GM19328 (cell line): ENCODE results near the gene OR2W1.

Experiments
- ATAC-seq: cut with Tn5 transposase; IDR thresholded peaks from one replicate; pipeline ENCODE4 v1.9.1; 2021; ENCODE audit warnings: mild to moderate bottlenecking, moderate library complexity; ENCODE audit not compliant: unreplicated experiment

OR2W1 gene, protein sequence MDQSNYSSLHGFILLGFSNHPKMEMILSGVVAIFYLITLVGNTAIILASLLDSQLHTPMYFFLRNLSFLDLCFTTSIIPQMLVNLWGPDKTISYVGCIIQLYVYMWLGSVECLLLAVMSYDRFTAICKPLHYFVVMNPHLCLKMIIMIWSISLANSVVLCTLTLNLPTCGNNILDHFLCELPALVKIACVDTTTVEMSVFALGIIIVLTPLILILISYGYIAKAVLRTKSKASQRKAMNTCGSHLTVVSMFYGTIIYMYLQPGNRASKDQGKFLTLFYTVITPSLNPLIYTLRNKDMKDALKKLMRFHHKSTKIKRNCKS

DNA sequence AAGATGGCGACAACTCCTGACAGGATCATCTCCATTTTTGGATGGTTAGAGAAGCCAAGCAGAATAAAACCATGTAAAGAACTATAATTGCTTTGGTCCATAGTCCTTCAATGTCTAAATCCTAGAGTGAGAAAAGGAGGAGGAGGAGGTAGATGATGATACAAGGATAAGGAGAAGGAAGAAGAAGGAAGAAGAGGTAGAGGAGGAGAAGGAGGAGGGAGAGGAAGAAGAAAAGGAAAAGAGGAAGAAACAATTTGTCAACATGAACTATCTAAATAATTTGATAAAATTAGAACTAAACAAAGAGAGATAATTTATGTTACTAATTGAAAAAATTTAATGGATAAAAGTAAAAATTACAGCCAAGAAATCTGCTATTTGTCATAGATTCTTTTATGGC is at the start of gene OR2W1:
TSS of gene OR2W1 (minus strand) at position 101 of the 400 bp plus-strand sequence. CDS start at position 101, 0 bp downstream.
- no peak for ATAC-seq

DNA sequence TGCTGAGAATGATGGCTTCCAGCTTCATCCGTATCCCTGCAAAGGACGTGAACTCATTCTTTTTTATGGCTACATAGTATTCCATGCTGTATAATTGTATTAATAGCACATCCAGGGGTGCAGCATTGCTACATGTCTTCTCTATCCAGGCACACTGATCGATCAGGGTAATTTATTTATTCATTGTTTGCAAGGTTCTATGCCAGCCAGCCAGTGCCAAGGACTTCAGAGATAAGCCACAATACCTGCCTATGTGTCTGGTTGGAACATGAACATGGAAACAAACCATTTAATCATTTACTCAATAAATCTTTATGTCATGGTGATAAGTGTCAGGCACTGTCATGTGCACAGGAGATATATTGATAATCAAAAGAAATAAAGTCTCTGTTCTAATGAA is 48.0 kb upstream of the OR2W1 start:
- no peak for ATAC-seq

DNA sequence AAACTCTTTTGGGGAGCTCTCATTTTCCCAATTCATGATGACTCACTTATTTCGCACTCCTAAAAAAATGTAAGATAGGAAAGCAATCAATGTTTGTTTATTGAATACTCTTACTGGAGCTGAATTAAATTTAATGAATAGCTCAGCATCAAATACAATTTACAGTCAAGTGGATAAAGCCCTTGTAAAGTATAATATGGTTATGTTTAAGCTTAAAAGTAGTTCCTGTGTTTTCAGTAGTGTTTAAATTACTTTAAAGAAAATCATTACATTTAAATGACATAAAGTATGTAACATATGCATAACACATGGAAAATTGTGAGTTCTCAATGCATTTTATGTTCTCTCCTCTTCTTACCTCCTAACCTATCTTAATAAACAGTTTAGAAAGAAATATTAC is 42.2 kb upstream of the OR2W1 start, which contains the start of gene OR2B3:
TSS of gene OR2B3 (minus strand) at position 101 of the 400 bp plus-strand sequence. CDS start at position 36, 65 bp downstream.
- no peak for ATAC-seq

DNA sequence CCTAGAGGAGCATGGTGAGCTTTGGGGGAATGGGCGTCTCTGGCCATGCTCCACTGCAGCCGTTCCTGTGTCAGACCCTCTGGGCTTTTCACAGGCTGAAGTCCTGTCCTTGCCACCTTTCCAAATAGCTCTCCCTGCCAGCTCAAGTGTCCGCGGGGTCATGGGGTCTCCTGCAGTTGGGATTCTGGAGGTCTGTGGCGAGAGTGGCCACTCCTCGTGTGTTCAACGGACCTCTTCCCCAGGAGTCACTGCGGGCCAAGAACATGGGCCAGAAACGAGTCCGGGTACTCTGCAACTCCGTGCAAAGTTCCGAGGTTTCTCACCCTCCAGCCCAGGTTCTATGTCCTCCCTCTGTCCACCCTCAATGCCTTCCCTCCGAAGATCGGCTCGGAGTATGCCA is 37.5 kb upstream of the OR2W1 start:
- ATAC-seq = no peak

DNA sequence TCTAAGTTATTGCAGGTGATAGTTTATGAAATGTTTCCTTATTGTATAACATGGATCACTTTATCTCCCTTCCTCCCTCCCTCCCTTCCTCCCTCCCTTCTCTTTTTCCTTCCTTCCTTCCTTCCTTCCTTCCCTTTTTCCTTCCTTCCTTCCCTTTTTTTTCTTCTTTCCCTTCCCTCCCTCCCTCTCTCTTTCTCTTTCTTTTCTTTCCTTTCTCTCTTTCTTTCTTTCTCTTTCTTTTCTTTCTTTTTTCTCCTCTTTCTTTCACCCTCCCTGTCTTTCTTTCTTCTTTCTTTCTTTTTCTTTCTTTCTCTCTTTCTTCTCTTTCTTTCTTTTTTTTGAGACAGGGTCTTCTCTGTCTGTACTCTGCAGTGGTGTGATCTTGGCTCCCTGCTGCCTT is 36.3 kb upstream of the OR2W1 start:
- no peak for ATAC-seq

DNA sequence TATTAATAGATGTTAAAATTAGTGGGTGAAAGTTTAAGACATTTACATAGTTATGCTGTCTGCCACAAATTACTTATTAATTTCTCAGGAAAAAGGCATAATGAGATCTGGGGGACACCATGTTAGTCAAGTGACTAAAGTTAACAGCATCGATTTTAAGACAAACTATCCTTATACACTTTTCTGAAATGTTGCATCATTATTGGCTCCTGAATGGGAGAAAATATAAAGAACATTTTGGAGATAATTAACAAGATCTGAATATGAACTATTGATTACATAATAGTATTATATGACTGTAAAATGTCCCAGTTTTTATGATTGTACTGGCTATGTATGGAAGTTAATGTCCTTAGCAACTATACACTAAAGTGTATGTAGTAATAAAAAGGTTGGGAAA is 34.2 kb upstream of the OR2W1 start:
- no peak for ATAC-seq

DNA sequence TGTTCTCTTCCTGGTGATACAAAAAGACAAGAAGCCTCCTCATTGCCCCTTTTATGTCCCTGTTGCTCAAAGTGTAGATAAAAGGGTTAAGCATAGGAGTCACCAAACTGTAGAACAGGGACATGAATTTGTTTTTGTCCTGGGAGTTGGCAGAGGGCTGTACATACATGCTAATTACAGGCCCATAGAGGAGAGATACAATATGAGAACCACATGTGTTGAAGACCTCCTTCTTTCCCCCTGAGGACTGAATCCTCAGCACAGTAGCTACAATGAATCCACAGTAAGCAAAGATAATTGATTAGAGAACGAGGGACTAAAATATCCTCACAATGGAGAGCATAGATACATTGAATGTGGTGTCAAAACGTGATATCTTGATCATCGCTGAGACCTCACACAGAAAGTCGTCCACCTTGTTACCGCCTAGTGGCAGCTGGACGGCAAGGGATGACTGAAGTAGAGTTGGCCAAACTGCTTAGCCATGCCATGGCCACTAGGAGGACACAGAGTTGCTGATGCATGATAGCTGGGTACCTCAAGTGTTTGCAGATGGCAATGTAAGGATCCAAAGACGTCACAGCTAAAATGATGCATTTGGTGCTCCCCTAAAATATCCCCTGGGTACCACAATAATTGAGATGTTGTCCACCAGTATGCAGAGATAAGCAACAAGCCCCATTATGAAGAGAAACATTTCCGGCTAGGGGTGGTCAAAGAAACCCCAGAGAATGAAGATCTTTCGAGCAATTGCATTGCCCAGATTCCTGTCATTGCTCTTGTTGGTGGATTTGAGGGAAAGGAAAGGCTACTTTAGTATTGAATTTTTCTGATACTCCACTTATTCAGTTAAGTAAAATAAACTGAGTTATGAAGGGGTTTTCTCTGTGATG is 27.1 kb upstream of the OR2W1 start:
- ATAC-seq = no peak

DNA sequence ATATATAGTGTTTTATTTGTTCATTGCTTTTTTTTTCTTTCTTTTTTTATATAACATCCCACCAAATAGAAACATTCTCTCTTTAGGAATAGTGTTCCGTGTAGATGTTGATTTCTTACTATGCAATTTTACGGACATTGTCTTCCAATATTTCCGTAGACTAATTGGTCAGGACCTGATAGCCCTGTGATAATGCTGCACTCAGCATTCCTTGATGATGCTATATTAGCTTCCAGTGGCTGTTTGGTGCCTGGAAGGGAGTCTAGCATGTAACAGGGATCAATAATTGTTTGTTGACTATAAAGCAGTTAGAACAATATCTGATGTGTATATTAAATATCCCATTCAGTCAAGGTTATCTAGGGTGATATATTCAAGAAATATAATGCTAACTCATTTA is 6.7 kb upstream of the OR2W1 start:
- no peak for ATAC-seq

DNA sequence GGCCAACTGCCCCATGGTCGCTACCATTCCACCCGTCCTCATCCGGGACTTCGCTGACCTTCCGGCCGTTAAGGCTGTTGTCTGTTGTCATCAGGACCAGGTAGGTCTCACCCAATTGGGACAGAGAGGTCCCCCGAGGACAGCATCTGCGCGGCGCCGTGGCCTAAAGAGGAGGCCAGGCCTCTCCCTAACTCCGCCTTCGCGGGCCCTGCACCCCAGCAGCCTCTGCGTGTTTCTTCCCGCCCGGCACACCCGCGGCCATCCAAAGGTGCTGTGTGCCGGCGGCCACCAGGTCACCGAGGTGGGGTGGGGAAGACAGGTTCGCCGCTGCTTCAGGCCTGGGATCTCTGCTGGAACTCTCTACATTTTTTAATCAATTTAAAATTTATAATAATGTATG is 9.0 kb downstream of the OR2W1 start:
- no peak for ATAC-seq

DNA sequence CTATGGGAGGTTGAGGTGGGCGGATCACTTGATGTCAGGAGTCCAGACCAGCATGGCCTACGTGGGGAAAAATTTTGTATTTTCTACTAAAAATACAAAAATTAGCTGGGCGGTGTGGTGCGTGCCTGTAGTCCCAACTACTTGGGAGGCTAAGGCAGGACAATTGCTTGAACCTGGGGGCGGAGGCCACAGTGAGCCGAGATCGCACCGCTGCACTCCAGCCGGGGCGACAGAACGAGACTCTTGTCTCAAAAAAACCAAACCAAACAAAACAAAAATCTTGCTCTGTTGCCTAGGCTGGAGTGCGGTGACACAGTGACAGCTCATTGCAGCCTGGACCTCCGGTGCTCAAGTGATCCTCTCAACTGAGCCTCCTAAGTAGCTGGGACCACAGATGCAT is 16.2 kb downstream of the OR2W1 start:
- ATAC-seq = no peak

DNA sequence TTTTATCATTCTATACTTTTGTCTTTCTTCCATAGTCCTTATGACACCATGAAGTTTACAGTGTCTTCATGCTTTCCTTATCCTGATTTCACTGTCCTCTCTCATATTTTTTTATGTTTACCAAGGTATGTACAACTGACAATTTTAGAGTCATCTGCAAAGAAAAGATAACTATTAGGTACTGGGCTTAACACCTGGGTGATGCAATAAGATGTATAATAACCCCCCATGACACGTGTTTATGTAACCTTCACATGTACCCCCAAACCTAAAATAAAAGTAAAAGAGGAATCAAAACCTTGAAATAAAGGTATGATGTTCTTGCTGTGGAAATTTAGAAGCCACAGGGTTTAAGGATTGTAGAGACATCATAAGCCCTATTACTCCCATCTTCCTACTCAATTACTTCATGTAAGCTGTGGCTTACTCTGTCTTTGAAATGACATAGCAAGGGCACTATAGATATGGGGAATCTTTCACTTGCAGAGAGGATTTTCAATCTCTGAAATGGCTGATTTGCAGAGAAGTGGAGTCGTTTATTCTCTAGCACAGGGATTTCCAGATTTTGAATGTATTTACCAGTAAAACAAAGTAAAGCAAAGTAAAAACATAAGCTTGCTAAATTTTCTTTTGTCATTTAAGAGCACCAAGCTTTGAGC is 18.9 kb downstream of the OR2W1 start:
- ATAC-seq = no peak

DNA sequence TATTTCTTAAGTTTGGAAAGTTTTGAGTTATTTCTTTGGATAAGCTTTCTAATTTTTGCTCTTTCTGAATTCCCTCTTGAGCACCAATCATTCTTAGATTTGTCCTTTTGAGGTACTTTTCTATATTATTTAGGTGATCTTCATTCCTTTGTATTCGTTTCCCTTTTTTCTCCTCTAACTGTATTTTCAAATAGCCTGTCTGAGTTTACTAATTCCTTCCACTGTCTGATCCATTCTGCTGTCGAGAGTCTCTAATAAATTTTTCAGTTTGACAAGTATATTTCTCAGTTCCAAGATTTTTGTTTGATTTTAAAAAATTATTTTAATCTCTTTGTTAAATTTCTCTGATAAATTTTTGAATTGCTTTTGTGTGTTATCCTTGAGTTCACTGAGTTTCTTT is 23.5 kb downstream of the OR2W1 start:
- no peak for ATAC-seq

DNA sequence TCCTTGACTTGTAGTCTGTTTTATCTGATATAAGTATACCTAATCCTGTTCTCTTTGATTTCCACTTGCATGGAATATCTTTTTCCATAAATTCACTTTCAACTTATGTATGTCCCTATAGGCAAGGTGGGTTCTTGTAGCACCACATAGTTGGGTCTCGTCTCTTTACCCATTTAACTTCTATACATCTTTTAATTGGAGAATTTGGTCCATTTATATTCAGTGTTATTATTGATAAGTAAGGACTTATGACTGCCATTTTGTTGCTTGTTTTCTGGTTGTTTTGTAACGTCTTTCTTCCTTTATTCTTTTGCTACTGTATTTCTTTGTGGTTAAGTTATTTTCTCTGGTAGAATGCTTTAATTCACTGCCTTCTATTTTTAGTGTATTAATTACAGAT is 25.3 kb downstream of the OR2W1 start:
- no peak for ATAC-seq

DNA sequence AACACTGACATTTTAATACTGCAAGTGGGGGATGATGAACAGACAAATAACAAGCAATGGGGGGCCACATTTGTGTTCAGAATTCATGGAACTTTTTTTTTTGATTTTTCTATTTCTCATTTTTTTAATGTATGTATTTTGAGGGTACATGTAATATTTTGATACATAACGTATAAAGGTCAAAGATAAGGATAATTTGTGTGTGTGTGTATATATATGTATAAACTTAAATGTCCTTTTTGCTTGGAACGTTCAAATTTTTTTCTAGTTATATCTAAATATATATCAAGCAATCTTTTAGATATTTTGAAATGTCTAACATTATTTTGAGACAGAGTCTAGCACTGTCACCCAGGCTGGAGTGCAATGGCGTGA is 27.6 kb downstream of the OR2W1 start:
- no peak for ATAC-seq

DNA sequence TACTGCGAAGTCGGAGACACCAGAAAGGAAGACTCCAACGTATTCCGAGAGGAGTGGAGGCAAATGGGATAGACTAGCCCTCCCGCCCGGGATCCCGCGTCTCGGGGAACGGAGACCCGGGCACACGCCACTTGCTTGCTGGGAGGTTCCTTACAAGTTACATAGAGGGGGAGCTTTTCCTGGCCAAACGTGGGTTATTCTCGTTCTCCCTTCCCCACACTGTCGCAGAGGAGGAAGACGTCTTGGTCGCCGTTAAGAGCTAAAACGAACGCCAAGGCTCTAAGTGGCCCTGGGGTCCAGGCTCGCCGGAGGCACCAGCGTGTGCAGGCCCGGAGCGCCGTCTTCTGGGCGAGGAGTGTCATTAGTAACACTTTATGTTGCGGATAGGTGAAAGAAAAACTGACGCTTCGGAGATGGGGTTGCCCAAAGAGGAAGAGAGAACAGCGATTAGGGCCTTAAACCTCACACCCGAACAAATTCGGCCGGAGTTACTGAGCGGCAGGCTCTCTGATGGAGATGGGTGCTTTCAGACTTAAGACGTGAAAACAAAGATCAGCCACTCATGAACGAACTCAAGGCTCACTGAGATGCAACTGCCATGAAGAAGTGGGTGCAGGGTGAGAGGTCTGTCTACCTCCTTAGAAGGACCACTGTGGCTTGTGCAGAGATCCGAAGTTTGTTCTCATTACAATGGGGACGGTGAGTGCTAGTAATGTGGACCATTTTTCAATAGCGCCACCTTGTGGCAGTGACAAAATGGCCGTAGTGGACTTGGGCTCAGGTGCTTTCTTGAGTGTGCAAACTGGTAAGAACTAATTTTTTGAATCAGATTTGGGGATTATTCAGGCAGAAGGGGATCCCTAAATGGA is 28.2 kb downstream of the OR2W1 start:
- ATAC-seq = peak; percentile 74

DNA sequence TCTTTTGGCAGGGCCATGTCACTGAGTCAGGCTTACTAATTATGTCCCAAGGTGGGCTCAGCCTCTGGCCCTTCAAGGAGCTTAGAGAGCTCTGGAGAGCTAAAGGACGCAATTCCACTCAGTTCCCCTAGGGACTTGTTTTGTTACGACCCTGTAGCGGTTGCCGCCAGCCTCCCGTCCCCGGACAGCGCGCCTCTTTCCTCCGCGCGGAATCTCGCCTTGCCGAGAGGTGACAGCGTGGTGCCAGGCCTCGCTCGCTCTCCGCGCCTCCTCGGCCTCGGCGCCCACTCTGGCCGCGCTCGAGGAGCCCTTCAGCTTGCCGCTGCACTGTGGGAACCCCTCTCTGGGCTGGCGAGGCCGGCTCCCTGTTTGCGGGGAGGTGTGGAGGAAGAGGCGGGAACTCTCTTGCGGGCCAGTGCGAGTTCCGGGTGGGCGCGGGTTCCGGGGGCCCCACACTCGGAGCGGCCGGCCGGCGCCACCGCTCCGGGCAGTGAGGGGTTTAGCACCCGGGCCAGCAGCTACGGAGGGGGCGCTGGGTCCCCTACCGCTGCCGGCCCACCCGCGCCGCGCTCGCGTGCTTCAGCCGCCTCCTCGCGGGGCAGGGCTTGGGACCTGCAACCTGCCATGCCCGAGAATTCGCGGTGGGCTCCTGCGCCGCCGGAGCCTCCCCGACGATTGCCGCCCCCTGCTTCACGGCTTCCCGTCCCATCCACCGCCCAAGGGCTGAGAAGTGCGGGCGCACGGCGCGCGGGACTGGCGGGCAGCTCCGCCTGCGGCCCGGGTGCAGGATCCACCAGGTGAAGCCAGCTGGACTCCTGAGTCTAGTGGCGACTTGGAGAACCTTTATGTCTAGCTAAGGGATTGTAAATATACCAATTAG is 30.0 kb downstream of the OR2W1 start:
- ATAC-seq = no peak

DNA sequence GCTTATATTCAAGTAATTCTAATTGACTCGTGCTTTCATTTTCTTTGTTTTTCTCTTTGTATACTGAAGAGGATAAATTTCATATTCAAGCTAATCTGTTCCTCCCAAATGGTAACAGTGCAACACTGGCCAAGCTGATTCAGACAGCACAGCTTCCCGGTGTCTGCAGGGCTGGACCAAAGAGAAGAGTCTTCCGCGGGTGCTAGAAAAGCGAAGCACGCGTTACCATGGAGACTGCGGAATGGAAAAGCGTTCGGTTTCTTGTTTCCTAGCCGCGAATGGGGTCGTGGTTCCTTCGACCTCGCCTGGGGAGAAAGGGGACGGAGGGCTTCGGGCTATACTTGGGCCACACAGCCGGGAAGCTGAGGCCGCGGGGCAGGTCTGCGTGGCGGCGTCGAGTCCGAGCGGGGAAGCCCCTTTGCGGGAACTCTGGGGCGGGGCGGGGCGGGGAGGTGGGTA is 33.7 kb downstream of the OR2W1 start:
- ATAC-seq = no peak

DNA sequence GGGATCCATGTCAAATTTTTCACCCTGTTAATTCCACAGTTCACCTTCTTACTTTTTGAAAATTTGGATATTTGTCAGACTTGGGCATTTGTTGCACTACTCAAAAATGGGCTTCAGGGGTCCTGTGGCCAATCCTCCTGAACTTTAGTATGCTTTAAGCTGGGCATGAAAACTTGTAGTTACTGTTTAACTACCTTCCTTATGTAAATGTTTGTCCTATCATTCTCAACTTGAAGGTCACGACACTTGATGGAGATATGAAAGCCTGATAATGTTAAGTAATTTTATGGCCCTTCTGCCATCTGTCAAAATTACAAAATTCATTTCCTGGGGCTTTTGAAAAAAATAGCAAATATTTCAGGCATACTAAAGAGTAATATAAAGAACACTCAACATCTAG is 35.6 kb downstream of the OR2W1 start:
- no peak for ATAC-seq

DNA sequence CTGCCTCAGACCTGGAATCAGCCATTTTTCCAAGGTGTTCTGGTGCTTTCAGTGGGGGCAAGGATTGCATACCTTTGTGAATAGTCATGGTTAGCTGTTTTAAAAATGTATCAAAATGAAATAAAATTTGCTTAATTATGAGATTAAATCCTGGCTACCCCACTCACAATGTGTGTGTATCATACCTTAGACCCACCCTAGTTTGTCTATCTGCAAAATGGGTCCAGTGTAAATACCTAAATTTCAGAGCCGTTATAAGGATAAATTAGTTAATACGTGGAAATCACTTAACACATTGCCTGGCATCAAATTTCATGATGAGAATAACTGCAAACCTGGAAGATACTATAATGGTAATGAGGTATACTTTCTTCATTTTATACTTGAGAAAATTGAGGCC is 36.9 kb downstream of the OR2W1 start:
- ATAC-seq = no peak
